Kidney tubule cell (primary cell): Measurements from ENCODE around the gene KHNYN.
A peak's percentile ranks its signal among the peaks of the same experiment; 100 is the strongest.
"Not testable (repeated sequence)": the region's sequence is repeated elsewhere in the genome, so short reads cannot be mapped to it uniquely, and the experiment has no call there.

Experiments used
- DNase-seq: peaks from one replicate; pipeline ENCODE4 v3.0.0-alpha.2; 2018; ENCODE audit warnings: low spot score

KHNYN gene

DNA sequence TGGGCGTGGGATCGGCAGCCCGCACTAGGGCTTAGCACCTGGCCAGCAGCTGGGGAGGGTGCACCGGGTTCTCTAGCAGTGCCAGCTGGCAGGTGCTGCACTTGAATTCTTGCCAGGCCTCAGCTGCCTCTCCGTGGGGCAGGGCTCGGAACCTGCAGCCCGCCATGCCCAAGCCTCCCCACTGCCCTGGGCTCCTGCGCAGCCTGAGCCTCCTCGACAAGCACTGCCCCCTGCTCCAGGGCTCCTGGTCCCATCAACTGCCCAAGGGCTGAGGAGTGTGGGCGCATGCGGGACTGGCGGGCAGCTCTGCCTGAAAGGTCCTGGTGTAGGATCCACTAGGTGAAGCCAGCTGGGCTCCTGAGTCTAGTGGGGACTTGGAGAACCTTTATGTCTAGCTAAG is 43.5 kb downstream of the KHNYN start:
- no peak for DNase-seq

GRCh38 chr14:24475261-24475660 is 45.5 kb downstream of the KHNYN start:
- DNase-seq = no peak

- not testable (repeated sequence) for DNase-seq
Observed at GRCh38 chr14:24479999-24480398, 50.2 kb downstream of the KHNYN start.

DNA sequence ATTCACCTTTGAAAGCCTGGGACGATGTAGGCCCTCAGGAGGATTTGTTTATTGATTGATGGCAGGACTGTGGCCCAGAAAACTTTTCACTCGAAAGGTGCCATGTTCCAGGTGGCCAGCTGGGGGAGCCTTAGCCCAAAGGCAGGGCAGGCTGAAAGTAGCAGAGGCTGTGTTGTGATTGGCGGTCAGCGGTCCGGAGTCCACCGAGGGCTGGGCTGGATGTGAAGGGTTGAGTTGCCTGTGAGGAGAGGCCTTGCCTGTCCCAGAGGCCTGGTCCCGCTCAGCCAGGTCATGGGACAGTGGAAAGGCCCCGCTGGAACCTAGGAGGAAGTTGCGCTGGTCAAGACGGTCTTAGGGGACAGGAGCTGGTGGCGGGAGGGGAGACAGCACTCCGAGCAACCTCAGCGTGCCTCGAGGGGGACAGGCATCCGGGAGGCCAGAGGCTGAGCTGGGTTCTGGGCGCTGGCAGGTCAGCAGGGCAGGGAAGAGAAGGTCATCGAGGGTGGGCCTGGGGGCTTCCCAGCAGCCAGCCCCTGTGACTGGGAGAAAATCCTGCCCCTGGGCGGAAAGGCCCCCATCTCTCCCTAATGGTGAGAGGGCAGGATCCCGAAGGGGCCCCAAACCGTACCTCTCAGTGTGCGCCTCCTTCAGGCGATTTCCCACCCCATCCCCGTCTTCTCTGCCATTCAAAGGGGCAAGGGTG is 52.0 kb downstream of the KHNYN start:
- peak; percentile 35 for DNase-seq

- peak; percentile 29 for DNase-seq
Observed at GRCh38 chr14:24482699-24483303, 53.0 kb downstream of the KHNYN start.

GRCh38 chr14:24483604-24484252 is 54.0 kb downstream of the KHNYN start:
- DNase-seq = no peak
